ENCODE measurements around the gene RFX7.

GRCh38 chr15:56074481-56075265 is 169.0 kb downstream of the RFX7 start:
- TF ChIP-seq ZNF274 (IDR thresholded peaks at IDR 0.05; ENCODE audit: low read depth, low read length): no peak
- TF ChIP-seq CTCF (IDR thresholded peaks at IDR 0.05 in 2 of 3, conservative IDR thresholded peaks at IDR 0.05 in 1 of 3; ENCODE audit: borderline replicate concordance in 1 of 3, insufficient read depth in 1 of 3, low read depth in 2 of 3, low read length in 2 of 3): no peak
- no peak for TF ChIP-seq POLR2A (IDR thresholded peaks at IDR 0.05; ENCODE audit: borderline replicate concordance, extremely low read depth, insufficient read depth, insufficient read length)
- TF ChIP-seq ATF3 (IDR thresholded peaks at IDR 0.05): no peak
- no peak for TF ChIP-seq EZH2 (IDR thresholded peaks at IDR 0.05)
- TF ChIP-seq EZH2phosphoT487 (IDR thresholded peaks at IDR 0.05; ENCODE audit: borderline replicate concordance): no peak
- no peak for TF ChIP-seq ZFX (IDR thresholded peaks at IDR 0.05)
- no peak for TF ChIP-seq POLR2AphosphoS5 (IDR thresholded peaks at IDR 0.05; ENCODE audit: low read depth, low read length)
- no peak for TF ChIP-seq TCF7L2 (IDR thresholded peaks at IDR 0.05; ENCODE audit: borderline replicate concordance, extremely low read depth, insufficient read depth, insufficient read length)
